ENCODE data around the gene PDX1. TPM values are rescaled to one million over a fixed set of nuclear protein-coding genes. Genes with fewer than 3 reads are reported as not detected.
"Not testable (repeated sequence)": the region's sequence is repeated elsewhere in the genome, so short reads cannot be mapped to it uniquely, and the experiment has no call there.

PDX1 gene
- total RNA-seq, 1 experiment from 2014 or later = not detected

DNA sequence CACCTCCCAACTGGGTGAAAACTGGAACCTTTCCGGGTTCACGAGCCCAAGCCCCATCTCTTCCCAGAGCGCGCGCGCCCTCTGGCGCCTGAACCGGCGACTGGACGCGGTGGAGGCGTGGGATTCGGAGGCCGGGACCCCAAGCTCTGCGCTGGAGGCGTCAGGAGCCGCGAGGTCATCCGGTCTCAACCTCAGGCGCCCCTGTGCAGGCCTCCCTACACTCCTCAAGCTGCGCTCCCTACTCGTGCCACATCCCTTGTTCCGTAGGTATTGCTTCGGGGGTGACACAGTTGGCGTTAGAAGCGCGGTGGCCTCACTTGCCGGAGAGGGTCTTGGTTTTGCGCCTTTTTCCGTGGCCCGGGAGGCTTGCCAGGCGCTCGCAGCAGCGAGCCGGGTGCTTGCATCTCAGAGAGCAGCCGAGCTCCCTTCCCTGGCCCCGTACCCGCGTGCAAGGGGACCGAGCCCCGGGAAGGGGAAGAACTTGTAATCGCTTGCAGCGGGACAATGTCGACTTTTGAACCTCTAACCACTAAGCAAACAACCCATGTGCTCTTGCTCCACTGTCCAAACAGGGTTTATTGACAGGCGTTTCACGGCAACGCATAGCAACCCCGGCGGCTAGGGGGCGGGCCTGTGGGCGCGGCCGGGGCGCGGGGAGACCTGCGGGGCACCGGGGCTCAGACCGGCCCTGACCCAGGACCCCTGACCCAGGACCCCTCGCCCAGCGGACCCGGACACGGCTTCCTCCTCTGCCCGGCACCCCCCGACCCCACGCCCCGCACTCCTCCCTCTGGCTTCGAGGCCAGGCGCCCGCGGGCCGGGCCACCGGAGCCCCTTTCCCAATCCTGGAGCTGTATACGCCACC is 40.8 kb downstream of the PDX1 start:
- Histone ChIP-seq H3K27me3 (peaks cover 17% of the 10 kb centered on the region; the same call in 1 of the 2 replicates), H3K9me3 (replicated peaks) (no peaks in the 10 kb centered on the region), H3K27ac (no peak overlapping the region), H3K4me3 (no peak overlapping the region), H3K36me3 (no peaks in the 10 kb centered on the region), H3K4me1 (no peaks in the 10 kb centered on the region)
- DNase-seq = no peak

DNA sequence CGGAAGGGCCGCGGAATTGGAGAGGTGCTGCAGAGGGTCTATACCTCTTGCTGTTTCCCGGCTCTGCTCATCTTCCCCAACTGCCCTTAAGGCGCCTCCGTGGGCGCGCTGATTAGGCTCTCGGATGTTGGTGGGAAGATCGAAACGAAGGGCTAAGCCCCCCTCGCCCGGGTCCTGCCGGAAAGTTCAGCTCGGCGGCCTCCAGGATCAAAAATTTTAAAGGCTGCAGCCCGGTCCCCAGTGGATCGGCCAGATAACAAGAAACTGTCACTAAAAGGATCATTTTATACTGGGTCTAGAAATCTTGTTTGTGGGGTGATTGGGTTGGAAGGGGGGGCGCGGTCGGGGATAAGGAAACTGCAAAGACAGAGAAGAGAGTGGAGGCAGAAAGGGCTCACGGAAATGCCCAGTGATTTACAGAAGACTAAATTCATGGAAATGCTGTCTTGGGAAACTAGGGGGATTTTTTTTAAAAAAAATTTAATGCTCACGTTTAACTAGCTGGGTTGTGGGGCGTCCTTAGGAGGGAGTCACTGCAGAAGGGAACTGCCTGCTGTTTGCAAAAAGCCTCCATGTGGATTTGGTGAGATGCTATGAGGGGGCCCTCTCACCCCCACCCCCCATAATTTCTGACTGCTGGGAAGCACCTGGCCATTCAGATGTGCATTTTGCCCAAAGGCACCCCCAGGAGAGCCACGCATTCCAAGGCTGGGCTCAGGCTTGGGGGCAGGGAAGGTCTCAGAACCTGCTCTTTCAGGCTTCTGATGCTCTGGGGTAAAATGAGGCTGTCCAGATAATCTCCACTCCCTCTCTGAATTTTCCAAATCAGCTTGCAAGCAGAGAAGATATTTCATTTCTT is 41.7 kb downstream of the PDX1 start:
- Histone ChIP-seq H3K27ac (no peak overlapping the region), H3K9me3 (replicated peaks) (no peaks in the 10 kb centered on the region), H3K36me3 (no peaks in the 10 kb centered on the region), H3K4me3 (no peak overlapping the region), H3K27me3 (peaks cover 16% of the 10 kb centered on the region; the same call in 1 of the 2 replicates), H3K4me1 (no peaks in the 10 kb centered on the region)
- DNase-seq = no peak

DNA sequence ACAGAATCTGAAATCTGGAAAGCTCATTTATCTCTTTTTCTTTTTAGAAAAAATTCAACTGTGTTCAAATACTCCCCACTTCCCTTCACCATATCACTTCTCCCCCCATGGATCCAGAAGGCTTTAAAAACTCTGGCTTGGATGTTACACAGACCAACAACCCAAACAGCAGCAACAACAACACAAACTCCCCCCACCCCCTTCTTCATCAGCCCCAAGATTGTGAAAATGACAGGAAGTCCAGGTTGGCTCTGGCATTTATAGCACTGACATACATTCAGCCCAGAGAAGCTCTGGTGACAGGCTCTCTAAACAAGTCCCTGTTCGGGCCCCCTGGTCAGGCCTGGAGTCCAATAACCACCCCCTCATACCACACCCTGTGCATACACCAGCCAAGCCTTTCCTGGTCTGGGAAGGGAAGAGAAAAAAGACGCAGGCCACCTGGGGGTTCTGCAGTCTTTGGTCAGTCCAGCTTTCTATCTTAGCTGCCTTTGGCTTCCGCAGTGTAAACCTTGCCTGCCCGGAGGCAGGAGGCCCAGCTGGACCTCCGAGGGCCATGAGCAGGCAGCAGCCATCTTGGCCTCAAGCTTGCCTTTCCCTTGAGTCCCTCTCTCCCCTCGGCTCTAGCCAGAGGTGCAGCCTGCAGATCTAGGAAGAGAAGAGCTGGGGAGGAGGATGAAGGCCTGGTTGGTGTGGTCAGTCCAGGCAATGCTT is 42.5 kb downstream of the PDX1 start:
- DNase-seq = no peak
- no peak overlapping the region for H3K27ac ChIP-seq
- no peaks in the 10 kb centered on the region for H3K4me1 ChIP-seq
- H3K36me3 ChIP-seq = no peaks in the 10 kb centered on the region
- H3K9me3 ChIP-seq (replicated peaks) = no peaks in the 10 kb centered on the region
- peaks cover 10% of the 10 kb centered on the region; the same call in 1 of the 2 replicates for H3K27me3 ChIP-seq
- no peak overlapping the region for H3K4me3 ChIP-seq

DNA sequence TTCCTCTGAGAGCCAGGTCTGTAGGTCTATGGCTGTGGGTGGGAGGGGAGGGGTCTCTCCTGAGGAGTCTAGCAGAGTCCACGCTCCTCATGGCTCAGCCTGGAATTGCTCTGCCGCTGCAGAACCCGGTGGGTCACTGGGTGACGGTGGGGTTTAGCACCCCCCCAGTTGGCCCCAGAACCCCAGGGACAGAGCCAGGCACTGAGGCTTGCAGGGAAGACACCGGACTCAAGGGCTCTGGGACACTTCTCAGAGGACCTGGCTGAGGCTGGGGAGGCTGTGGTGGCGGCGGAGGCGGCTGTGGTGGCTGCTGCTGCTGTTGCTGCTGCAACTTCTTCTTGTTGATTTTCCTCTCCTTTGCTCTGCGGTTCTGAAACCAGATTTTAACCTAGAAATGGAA is 43.2 kb downstream of the PDX1 start:
- DNase-seq = no peak
- Histone ChIP-seq H3K4me1 (no peaks in the 10 kb centered on the region), H3K9me3 (replicated peaks) (no peaks in the 10 kb centered on the region), H3K27me3 (peaks cover 10% of the 10 kb centered on the region; the same call in 1 of the 2 replicates), H3K4me3 (no peak overlapping the region), H3K36me3 (no peaks in the 10 kb centered on the region), H3K27ac (no peak overlapping the region)

DNA sequence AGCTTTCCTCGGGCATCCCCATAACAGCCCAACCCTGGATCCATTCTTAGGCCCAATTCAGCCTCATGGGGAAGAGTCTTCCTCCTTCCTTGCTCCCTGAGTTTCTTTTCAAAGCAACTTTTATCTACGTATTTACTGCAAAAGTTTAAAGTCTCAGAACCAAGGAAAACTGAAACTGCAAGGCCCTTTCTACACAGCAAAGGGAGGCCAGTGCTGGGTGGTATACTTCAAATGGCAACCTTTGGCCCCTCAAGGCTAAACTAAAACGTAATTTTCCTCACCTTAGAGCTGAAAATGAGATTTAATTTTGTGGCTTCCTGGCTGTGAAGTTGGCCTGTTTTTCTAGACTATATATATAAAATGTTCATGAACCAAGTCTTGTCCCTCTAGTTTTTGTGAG is 43.7 kb downstream of the PDX1 start:
- H3K27me3 ChIP-seq = peaks cover 10% of the 10 kb centered on the region; the same call in 1 of the 2 replicates
- H3K4me1 ChIP-seq = no peaks in the 10 kb centered on the region
- DNase-seq = no peak
- H3K4me3 ChIP-seq = no peak overlapping the region
- no peaks in the 10 kb centered on the region for H3K36me3 ChIP-seq
- H3K27ac ChIP-seq = no peak overlapping the region
- H3K9me3 ChIP-seq (replicated peaks) = no peaks in the 10 kb centered on the region

DNA sequence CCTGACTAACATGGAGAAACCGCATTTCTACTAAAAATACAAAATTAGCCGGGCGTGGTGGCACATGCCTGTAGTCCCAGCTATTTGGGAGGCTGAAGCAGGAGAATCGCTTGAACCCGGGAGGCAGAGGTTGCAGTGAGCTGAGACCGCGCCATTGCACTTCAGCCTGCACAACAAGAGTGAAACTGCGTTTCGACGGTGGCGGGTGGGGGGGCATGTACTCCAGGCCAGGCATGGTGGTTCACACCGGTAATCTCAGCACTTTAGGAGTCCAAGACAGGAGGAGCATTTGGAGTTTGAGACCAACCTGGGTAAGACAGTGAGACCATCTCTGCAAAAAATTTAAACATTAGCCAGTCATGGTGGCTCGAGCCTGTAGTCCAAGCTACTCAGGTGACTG is 44.4 kb downstream of the PDX1 start:
- not testable (repeated sequence) for H3K27me3 ChIP-seq; DNase-seq; H3K4me1 ChIP-seq; H3K27ac ChIP-seq; H3K4me3 ChIP-seq; H3K36me3 ChIP-seq; H3K9me3 ChIP-seq (replicated peaks)

DNA sequence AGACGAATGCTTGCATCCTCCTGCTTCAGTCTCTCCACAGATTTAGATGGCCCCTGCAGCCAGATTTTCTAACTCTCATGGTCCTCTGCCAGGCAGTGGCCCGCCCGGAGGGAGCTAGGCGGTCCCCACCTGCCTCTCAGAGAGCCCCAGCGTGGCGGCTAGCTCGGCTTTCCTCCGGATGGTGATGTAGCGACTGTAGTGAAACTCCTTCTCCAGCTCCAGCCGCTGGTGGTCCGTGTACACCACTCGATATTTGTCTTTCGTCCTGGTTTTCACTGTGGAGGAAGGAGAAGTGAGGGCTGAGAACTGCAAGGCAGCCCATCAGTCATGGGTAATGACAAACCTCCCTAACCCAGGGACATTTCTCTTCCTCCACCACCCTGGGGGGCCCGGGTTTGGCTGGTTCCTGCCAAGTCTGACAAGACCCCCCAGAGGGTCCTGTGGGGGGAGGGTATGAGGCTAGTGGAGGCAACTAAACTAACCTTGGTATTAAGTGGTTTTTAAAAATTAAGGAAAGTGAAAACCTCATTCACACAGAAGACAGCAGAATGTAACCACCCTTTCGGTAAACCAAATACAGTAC is 45.0 kb downstream of the PDX1 start:
- DNase-seq = no peak
- no peak overlapping the region for H3K27ac ChIP-seq
- H3K36me3 ChIP-seq = no peaks in the 10 kb centered on the region
- peaks cover 10% of the 10 kb centered on the region; the same call in 1 of the 2 replicates for H3K27me3 ChIP-seq
- no peaks in the 10 kb centered on the region for H3K9me3 ChIP-seq (replicated peaks)
- no peaks in the 10 kb centered on the region for H3K4me1 ChIP-seq
- H3K4me3 ChIP-seq = no peak overlapping the region

DNA sequence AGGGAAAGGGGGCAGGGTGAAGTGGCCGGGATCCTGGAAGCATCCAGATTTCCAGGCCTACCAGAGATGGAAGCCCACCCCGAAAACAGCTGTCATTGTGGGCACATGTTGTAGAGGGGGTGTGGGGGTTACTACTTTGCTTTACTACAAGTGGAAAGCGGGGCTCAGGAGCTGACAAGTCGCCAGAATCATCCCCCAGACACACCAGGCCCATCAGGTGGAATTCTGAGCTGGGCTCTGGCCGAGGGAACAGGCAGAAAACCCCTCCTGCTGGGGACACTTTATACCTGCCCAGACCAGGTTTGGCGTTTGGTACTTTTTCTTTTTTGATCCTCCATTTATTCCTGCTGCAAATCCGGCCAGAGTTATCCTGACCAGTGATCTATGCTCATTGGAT is 45.5 kb downstream of the PDX1 start:
- H3K27me3 ChIP-seq = peaks cover 10% of the 10 kb centered on the region; the same call in 1 of the 2 replicates
- H3K27ac ChIP-seq = no peak overlapping the region
- DNase-seq = no peak
- H3K4me1 ChIP-seq = no peaks in the 10 kb centered on the region
- no peaks in the 10 kb centered on the region for H3K36me3 ChIP-seq
- H3K4me3 ChIP-seq = no peak overlapping the region
- H3K9me3 ChIP-seq (replicated peaks) = no peaks in the 10 kb centered on the region

DNA sequence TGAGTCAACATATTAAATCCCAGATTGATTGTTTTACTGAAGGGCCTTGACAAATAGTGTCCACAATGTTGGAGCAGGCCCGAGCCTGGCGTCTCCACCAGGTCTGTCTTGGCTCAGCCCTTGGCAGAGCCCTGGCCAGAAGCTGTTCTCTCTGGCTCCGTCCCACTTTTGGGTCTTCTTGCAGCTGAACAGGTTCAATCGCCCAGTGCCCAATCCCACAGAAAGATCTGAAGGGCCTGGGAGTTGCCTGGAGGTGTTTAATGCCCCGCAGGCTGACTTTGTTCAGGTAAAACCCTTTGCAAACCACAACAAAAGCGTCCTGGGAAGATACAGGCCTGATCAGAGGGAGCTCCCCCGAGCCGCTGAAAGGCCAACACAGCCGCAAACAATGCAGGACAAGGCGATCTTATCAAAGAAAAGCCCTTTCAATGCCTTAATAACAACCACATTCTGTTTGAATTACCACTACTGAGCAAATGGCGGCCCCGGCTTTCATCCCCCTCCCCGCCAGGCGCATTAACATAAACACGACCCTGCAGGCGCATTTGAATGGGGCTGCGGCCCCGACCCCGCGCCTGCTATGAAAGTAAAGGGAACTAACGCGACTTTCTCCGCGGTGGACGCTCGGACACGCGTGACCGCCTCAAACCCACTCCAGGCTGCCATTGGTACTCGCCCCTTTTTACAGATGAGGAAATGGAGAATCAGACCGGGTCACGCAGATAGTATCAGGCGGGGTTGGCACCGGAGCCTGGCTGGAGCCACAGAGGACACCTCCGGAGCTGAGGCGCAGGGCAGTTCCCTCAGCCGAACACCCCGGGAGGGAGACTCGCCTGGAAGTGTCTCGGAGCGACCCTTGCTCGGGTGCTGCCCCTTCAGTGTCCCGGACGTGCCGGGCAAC is 46.2 kb downstream of the PDX1 start:
- H3K9me3 ChIP-seq (replicated peaks) = no peaks in the 10 kb centered on the region
- no peaks in the 10 kb centered on the region for H3K4me1 ChIP-seq
- no peak overlapping the region for H3K4me3 ChIP-seq
- DNase-seq = no peak
- no peaks in the 10 kb centered on the region for H3K36me3 ChIP-seq
- peaks cover 10% of the 10 kb centered on the region; the same call in 1 of the 2 replicates for H3K27me3 ChIP-seq
- H3K27ac ChIP-seq = no peak overlapping the region

DNA sequence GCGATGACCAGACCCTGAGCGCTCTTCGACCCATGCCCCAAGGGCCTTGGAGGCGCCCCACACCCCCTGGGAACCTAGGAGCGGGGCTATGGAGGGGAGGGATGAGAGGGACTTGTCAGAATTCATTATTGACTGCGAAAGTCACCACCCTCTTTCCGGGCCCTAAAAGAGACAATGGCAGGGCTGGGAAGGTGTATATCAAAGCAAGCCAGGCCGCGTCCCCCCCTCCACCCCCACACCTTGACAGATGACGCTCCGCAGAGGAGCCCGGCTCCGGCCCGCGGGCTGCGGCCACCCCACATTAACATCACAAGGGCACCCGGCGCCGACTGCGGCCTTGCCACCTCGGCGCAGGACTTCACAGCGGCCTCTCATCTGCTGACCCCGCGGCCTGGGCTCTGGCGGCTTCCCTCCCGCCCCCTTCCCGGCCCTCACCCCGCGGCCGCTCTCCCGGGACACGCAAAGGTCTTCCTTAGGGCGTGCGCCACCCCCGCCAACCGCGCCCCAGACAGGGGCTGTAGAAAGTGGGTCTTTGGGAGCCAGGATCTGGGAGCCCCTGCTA is 46.9 kb downstream of the PDX1 start:
- H3K27ac ChIP-seq = no peak overlapping the region
- H3K36me3 ChIP-seq = no peaks in the 10 kb centered on the region
- no peaks in the 10 kb centered on the region for H3K4me1 ChIP-seq
- no peak overlapping the region for H3K4me3 ChIP-seq
- DNase-seq = no peak
- H3K27me3 ChIP-seq = peaks cover 10% of the 10 kb centered on the region; the same call in 1 of the 2 replicates
- no peaks in the 10 kb centered on the region for H3K9me3 ChIP-seq (replicated peaks)

DNA sequence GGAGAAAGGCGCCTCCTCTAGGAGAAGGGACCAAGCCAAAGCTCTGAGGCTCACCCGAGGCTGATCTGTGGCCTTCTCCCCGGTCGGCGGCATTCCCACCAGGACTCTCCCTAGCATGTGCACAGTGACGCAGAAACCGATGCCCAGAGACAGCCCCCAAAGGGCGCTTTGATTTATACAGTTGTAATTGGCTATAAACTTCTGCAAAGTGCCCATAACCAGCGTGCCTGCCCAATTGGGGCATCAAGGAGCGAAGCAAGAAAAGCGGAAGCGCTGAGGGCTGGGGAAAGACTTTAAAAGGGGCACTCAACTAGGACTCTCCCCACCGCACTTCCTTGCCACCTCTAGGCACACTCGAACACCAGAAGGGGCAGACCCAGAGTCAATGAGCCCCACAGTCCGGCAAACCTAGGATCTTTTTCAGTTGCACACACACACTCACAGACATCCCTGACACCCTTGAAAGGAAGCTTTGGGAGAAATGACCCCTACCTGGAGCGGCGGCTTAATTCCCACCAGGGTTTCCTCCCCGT is 47.5 kb downstream of the PDX1 start:
- DNase-seq = no peak
- Histone ChIP-seq H3K4me3 (no peak overlapping the region), H3K9me3 (replicated peaks) (no peaks in the 10 kb centered on the region), H3K27me3 (peaks cover 10% of the 10 kb centered on the region; the same call in 1 of the 2 replicates), H3K4me1 (no peaks in the 10 kb centered on the region), H3K36me3 (no peaks in the 10 kb centered on the region), H3K27ac (no peak overlapping the region)

DNA sequence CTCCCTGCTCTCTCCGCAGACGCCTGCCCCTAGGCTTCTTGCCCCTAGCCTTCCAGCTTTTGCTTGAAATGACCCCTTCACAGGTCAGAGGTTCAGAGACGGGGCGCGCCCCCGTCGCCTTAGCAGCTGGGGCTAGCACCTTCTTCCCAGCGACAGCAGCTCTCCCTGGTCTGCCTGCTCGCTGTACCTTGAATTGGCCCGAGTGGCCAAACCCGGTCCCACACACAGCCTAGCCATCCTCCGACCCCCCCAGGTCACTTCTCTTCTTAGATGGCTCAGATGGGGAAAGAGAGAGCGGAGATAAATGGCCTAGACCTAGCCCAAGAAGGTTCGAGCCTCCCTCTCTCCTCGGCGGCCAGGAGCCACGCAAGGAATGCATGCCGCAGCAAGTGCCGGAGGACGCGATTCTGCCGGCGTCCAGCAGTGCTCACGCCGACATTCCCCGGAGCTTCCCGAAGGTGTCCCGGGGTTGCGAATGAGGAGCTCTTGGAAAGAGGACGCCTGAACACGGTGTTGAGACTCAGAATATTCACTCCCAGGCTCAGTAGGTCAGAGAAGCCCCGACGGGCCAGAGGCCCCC is 48.0 kb downstream of the PDX1 start:
- Histone ChIP-seq H3K36me3 (no peaks in the 10 kb centered on the region), H3K4me3 (no peak overlapping the region), H3K9me3 (replicated peaks) (no peaks in the 10 kb centered on the region), H3K27me3 (peaks cover 10% of the 10 kb centered on the region; the same call in 1 of the 2 replicates), H3K27ac (no peak overlapping the region), H3K4me1 (no peaks in the 10 kb centered on the region)
- no peak for DNase-seq
